Ovary (tissue), 10 donors: ENCODE measurements around the gene RHBG. TPM values are rescaled to one million over a fixed set of nuclear protein-coding genes. Genes with fewer than 3 reads are reported as not detected.
"Not testable (repeated sequence)": the region's sequence is repeated elsewhere in the genome, so short reads cannot be mapped to it uniquely, and the experiment has no call there.

Source experiments
- DNase-seq, 5 donors: peaks; one replicate each; pipeline ENCODE4 v3.0.0-alpha.2; 2019 to 2020
- H3K27ac ChIP-seq, 2 donors: fragments of 200-600 bp; one replicate each; pipeline versions ENCODE4 v1.5.1 to v1.8.0; 2019 to 2022
- H3K27me3 ChIP-seq: fragments of 200-600 bp; one replicate; pipeline ENCODE4 v1.8.0; 2022
- H3K36me3 ChIP-seq: fragments of 200-600 bp; sonication (generic); one replicate; pipeline ENCODE4 v1.5.1; 2019
- H3K4me1 ChIP-seq: one replicate; pipeline ENCODE4 v1.8.1; 2013; ENCODE audit warnings: mild to moderate bottlenecking, moderate library complexity; ENCODE audit not compliant: insufficient read depth
- H3K4me3 ChIP-seq: fragments of 200-600 bp; sonication (generic); one replicate; pipeline ENCODE4 v1.5.1; 2017
- H3K9me3 ChIP-seq, 2 donors: fragments of 200-600 bp in 1 of 2; sonication (generic) in 1 of 2; one replicate each; pipeline versions ENCODE4 v1.5.1 to v1.8.1; 2013 to 2019; ENCODE audit warnings: mild to moderate bottlenecking in 1 of 2, moderate library complexity in 1 of 2
- EP300 ChIP-seq: sonication (generic); formaldehyde crosslinking; IDR thresholded peaks from one replicate; pipeline ENCODE4 v1.6.1; 2017; ENCODE audit warnings: antibody characterized with exemption
- POLR2A ChIP-seq: fragments of 450-650 bp; IDR thresholded peaks from one replicate; pipeline ENCODE4 v1.6.1; 2017; ENCODE audit warnings: antibody characterized with exemption, mild to moderate bottlenecking, moderate library complexity
- WGBS, 3 donors: extraction: QIAGEN DNeasy Blood & Tissue Kit in 1 of 3; methylation state at CpG; one replicate each; pipeline versions ENCODE4 v1.1.5 to v1.1.7; 2013 to 2017; 5-methylcytosine and 5-hydroxymethylcytosine counted together
- intact Hi-C, 4 donors: fragments of 100-400 bp; cut with DNase I; formaldehyde crosslinking; loops; one replicate each; pipeline versions ENCODE4 v1.11.0 to v1.15.1; 2022 to 2023
- long read RNA-seq, 3 donors: library from polyadenylated mRNA in 2 of 3; unstranded in 2 of 3; transcript quantifications; one replicate each; pipeline ENCODE4 v2.0.0 and lab custom pipeline, GENCODE V29; 2021 to 2026
- polyA plus RNA-seq, 2 donors: library from polyadenylated mRNA; stranded (reverse); fragments of 200-250 nt in 1 of 2; fragments of 350-450 nt in 1 of 2; fragmentation: Illumina TruSeq in 1 of 2; extraction: RNeasy Lipid Tissue Mini Kit (QIAGEN cat#74804) in 1 of 2; gene quantifications; one replicate each; pipeline ENCODE4 v1.2.3, GENCODE V29; 2013 to 2014
- total RNA-seq, 7 donors: library from RNA; depleted of rRNA in 2 of 7; stranded (reverse); fragments of >200 nt in 2 of 7; fragmentation: NEBNext Ultra II Directional in 3 of 7; extraction: Animal tissue kit (Norgen Biotek cat#: 25700) in 3 of 7; gene quantifications; one replicate each; pipeline versions ENCODE4 v1.1.0 to v1.2.4, GENCODE V29; 2016 to 2023
- TF ChIP-seq, protein P1 (sequence below), 3 donors: fragments of 450-650 bp in 2 of 3; fragments of 200-600 bp in 1 of 3; IDR thresholded peaks; one replicate each; pipeline versions ENCODE4 v1.5.1 to v1.8.0; 2016 to 2022; ENCODE audit warnings: antibody characterized with exemption in 3 of 3, mild to moderate bottlenecking in 1 of 3
- donor health status: DM: no; HTN: no; CAD: no; lungs with moderate emphysema.
- donor health status: DM: no; HTN: no; CAD: no.
- donor health status: Bipolar disorder and iron deficiency.
- donor health status: DM: yes; HTN: yes; CAD: no.
- donor health status: DM: no; HTN: no; CAD: no.
- donor health status: DM: yes; HTN: yes; CAD: no.

Gene RHBG, protein sequence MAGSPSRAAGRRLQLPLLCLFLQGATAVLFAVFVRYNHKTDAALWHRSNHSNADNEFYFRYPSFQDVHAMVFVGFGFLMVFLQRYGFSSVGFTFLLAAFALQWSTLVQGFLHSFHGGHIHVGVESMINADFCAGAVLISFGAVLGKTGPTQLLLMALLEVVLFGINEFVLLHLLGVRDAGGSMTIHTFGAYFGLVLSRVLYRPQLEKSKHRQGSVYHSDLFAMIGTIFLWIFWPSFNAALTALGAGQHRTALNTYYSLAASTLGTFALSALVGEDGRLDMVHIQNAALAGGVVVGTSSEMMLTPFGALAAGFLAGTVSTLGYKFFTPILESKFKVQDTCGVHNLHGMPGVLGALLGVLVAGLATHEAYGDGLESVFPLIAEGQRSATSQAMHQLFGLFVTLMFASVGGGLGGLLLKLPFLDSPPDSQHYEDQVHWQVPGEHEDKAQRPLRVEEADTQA
- total RNA-seq (10 to 100 TPM in 4 of 7 donors, 1 to 10 TPM in 3; 2.3 to 27.4 (median 13.6) TPM), polyA plus RNA-seq (10 to 100 TPM in 1 of 2 donors, 1 to 10 TPM in 1; 2.5 to 19.5 TPM)
- long read RNA-seq, donor 1, partial matches to known transcripts = 7 of 50 reads
- long read RNA-seq, donor 1, other reads (novel, unspliced or antisense) = 36 of 50 reads
- long read RNA-seq, donor 2 = 0 reads
- long read RNA-seq, donor 3, partial matches to known transcripts = 1 of 11 reads
- long read RNA-seq, donor 3, other reads (novel, unspliced or antisense) = 9 of 11 reads

DNA sequence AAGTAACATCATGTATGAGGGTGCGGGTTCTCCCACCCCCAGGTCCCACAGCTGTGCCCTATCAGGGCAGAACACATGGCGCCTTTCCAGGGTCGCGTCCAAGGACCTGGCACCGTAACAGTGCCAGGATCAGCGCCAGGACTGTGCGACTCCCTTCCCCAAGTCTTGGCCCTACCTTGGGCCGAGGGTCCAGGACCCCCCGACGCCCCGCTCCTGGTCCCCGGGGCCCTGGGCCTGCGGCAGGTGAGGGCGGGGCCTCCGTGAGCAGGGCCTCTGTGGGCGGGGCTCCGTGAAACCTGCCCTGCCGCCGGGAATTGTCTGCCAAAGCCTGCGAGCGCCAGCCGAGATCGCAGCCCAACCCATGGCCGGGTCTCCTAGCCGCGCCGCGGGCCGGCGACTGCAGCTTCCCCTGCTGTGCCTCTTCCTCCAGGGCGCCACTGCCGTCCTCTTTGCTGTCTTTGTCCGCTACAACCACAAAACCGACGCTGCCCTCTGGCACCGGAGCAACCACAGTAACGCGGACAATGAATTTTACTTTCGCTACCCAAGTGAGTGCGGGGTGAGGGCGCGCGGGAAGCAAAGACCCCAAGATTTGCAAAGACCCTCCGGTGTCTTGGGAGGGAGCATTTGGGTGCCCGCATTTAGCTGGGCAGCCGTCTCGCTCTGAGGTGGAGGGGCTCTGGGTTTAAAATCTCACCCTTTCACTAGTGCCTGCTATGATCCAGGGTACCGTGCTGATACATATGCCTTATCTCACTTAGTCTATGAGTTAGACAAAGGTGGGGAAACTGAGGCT lies at the start of gene RHBG:
RHBG (plus strand) TSS at position 323 of the 796 bp plus-strand sequence; CDS start at position 362, 39 bp downstream.
- H3K4me1 ChIP-seq = peaks cover 29% of the 10 kb centered on the region
- TF ChIP-seq EP300 (no peak), POLR2A (no peak)
- TF ChIP-seq, protein P1, sequence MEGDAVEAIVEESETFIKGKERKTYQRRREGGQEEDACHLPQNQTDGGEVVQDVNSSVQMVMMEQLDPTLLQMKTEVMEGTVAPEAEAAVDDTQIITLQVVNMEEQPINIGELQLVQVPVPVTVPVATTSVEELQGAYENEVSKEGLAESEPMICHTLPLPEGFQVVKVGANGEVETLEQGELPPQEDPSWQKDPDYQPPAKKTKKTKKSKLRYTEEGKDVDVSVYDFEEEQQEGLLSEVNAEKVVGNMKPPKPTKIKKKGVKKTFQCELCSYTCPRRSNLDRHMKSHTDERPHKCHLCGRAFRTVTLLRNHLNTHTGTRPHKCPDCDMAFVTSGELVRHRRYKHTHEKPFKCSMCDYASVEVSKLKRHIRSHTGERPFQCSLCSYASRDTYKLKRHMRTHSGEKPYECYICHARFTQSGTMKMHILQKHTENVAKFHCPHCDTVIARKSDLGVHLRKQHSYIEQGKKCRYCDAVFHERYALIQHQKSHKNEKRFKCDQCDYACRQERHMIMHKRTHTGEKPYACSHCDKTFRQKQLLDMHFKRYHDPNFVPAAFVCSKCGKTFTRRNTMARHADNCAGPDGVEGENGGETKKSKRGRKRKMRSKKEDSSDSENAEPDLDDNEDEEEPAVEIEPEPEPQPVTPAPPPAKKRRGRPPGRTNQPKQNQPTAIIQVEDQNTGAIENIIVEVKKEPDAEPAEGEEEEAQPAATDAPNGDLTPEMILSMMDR (IDR thresholded peaks at IDR 0.05) = no peak
- peak within 1 kb of the TSS in 1 of 2 donors; percentile 20 for H3K27ac ChIP-seq
- DNase-seq = peak; percentile 61 to 75 (median 70)
- H3K4me3 ChIP-seq = peak within 1 kb of the TSS; percentile 36
- WGBS, 3 donors = 4 to 11% (median 8%) methylated on average over 28 to 48 of the region's 48 CpGs
- H3K27me3 ChIP-seq = no peaks in the 10 kb centered on the region
- H3K36me3 ChIP-seq = no peaks in the 10 kb centered on the region
- no peaks in the 10 kb centered on the region for H3K9me3 ChIP-seq
- intact Hi-C loops = no loop called here

DNA sequence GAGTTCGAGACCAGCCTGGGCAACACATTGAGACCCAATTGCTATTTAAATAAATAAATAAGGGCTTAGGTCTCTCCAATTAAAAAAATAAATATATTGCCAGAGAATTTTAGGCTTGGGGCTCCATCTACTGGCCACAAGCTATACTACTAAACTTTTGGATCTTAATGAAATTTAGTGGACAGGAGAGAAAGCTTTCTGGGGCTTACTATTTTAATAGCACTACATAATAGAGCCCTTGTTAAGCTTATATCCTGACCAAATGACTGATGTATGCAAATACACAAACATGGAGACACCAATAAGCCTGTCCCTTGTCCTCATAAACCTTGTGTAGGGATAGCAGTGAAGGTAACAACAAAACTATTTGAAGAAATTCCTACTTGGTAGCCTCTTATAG lies 49.3 kb upstream of the RHBG start:
- intact Hi-C loops = loop anchor here in 1 of 4 donors (5.0 kb wide), 1 partner anchor 172 kb away; no protein-coding TSS in a partner anchor
- TF ChIP-seq, protein P1 (IDR thresholded peaks at IDR 0.05) = peak in 1 of 3 donors; percentile 13
- no peak for TF ChIP-seq EP300
- no peak for TF ChIP-seq POLR2A
- no peaks in the 10 kb centered on the region for H3K9me3 ChIP-seq
- H3K27ac ChIP-seq = no peak overlapping the region
- DNase-seq = no peak
- H3K4me1 ChIP-seq = no peaks in the 10 kb centered on the region
- WGBS, 3 donors = 68 to 82% (median 79%) methylated on average over 1 of the region's 1 CpG
- no peak overlapping the region for H3K4me3 ChIP-seq
- no peaks in the 10 kb centered on the region for H3K36me3 ChIP-seq
- H3K27me3 ChIP-seq = no peaks in the 10 kb centered on the region

DNA sequence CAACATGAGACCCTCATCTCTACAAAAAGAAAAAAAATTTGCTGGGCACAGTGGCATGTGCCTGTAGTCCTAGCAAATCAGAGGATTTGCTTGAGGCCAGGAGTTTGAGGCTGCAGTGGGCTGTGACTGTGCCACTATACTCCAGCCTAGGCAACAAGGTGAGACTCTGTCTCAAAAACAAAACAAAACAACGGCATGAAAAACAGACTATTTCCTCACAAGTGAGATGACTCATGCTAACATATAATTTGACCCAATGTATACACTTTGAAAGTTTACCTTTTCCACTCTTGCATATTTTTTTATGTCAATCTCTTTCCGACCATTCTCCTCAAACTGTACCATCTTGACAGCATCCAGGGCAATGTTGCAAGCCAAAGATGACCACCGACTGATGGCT lies 48.5 kb upstream of the RHBG start:
- H3K4me3 ChIP-seq = no peak overlapping the region
- no peaks in the 10 kb centered on the region for H3K36me3 ChIP-seq
- H3K4me1 ChIP-seq = no peaks in the 10 kb centered on the region
- TF ChIP-seq, protein P1 (IDR thresholded peaks at IDR 0.05) = no peak
- TF ChIP-seq POLR2A (no peak), EP300 (no peak)
- H3K27me3 ChIP-seq = no peaks in the 10 kb centered on the region
- H3K9me3 ChIP-seq = no peaks in the 10 kb centered on the region
- no peak overlapping the region for H3K27ac ChIP-seq
- intact Hi-C loops = no loop called here
- 74 to 84% (median 80%) methylated on average over 3 of the region's 3 CpGs for WGBS, 3 donors
- no peak for DNase-seq

DNA sequence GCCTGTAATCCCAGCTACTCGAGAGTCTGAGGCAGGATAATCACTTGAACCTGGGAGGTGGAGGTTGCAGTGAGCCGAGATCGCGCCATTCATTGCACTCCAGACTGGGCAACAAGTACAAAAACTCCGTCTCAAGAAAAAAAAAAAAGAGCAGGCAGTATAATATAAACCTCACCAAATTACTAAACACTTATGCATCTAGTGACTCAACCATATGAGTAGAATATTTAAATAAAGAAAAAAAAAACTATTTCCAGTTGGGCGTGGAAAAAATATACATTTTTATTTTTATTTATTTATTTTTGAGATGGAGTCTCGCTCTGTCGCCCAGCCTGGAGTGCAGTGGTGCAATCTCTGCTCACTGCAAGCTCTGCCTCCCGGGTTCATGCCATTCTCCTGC lies 45.8 kb upstream of the RHBG start:
- H3K27ac ChIP-seq, H3K4me3 ChIP-seq, H3K9me3 ChIP-seq, H3K4me1 ChIP-seq, DNase-seq, H3K27me3 ChIP-seq, H3K36me3 ChIP-seq, intact Hi-C loops: not testable (repeated sequence)
- WGBS, 3 donors = 92 to 94% (median 92%) methylated on average over 9 of the region's 9 CpGs
